ENCODE data around the gene LRRC27. TPM values are rescaled to one million over a fixed set of nuclear protein-coding genes. Genes with fewer than 3 reads are reported as not detected.

Gene LRRC27
- total and polyA plus RNA-seq, 12 donors, result 6.5 to 17.6 (median 9.9) TPM

DNA sequence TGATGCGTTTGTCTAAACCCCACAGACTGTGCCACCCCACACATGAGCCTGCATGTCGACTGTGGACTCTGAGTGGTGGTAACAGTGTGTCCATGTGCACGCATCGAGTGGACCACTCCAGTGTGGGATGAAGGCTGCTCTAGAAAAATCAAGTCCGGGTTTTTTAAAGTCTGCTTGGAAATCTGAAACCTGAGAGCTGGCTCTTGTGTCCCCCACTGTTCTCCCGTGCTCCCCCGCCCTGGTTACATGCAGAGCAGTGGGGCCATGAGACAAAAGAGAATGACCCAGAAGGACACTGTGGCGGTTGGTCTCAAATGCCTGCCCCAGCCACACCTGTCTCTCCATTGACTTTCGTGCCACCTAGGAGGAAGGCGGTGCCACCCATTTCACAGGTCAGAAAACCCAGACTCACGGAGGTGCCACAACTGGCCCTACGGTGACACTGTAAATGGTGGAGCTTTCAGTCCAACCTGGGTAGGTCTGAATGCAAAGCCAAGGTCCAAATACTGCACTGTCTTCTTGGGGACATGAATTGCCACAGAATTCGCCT lies 37.7 kb downstream of the LRRC27 start:
- no peak for DNase-seq
- 90 to 93% (median 92%) methylated on average over 8 to 13 of the region's 13 CpGs for WGBS, 4 donors
- intact Hi-C loops (cut with DNase I), result no loop called here

GRCh38 chr10:132370426-132371340 lies 38.7 kb downstream of the LRRC27 start:
- no peak for DNase-seq
- intact Hi-C loops (cut with DNase I), result no loop called here
- TF ChIP-seq POLR2A (IDR thresholded peaks at IDR 0.05), result no peak
- TF ChIP-seq, protein P1, sequence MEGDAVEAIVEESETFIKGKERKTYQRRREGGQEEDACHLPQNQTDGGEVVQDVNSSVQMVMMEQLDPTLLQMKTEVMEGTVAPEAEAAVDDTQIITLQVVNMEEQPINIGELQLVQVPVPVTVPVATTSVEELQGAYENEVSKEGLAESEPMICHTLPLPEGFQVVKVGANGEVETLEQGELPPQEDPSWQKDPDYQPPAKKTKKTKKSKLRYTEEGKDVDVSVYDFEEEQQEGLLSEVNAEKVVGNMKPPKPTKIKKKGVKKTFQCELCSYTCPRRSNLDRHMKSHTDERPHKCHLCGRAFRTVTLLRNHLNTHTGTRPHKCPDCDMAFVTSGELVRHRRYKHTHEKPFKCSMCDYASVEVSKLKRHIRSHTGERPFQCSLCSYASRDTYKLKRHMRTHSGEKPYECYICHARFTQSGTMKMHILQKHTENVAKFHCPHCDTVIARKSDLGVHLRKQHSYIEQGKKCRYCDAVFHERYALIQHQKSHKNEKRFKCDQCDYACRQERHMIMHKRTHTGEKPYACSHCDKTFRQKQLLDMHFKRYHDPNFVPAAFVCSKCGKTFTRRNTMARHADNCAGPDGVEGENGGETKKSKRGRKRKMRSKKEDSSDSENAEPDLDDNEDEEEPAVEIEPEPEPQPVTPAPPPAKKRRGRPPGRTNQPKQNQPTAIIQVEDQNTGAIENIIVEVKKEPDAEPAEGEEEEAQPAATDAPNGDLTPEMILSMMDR (IDR thresholded peaks at IDR 0.05), result no peak
- no peaks in the 10 kb centered on the region for H3K9me3 ChIP-seq (replicated peaks in 1 of 3)
- no peaks in the 10 kb centered on the region for H3K4me1 ChIP-seq (replicated peaks in 1 of 2)
- H3K4me3 ChIP-seq, result no peak overlapping the region
- no peaks in the 10 kb centered on the region for H3K27me3 ChIP-seq
- WGBS, 4 donors, result 93 to 97% (median 95%) methylated on average over 30 to 31 of the region's 31 CpGs
- no peak overlapping the region for H3K27ac ChIP-seq
- H3K36me3 ChIP-seq (replicated peaks in 1 of 2), result no peaks in the 10 kb centered on the region

More for the DNA sequence above, 37.7 kb downstream of the LRRC27 start:
- Histone ChIP-seq H3K36me3 (replicated peaks in 1 of 2) (no peaks in the 10 kb centered on the region), H3K4me3 (no peak overlapping the region), H3K27me3 (no peaks in the 10 kb centered on the region), H3K4me1 (replicated peaks in 1 of 2) (no peaks in the 10 kb centered on the region), H3K27ac (no peak overlapping the region), H3K9me3 (replicated peaks in 1 of 3) (no peaks in the 10 kb centered on the region)
- no peak for TF ChIP-seq POLR2A (IDR thresholded peaks at IDR 0.05)
- TF ChIP-seq, protein P1 (IDR thresholded peaks at IDR 0.05), result no peak

DNA sequence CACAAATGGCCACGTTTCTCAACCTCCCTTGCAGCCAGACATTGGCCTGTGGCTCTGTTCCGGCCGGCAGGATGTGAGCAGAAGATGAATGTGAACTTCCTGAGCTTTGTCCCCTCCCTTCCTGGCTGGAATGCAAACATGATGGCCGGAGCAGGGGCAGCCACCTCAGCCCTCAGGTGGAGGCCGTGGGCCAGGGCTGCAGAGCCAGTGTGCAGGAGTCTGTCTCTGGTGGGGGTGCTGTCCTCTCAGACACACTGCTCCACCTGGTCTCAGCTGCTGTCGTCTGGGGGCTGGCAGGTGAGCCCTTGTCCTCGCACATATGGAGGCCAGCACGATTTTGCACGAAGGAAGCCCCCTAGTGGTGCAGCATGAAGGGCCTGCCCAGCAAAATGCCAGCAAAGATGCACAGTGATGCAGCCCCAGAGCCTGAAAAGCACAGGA lies 39.7 kb downstream of the LRRC27 start:
- Histone ChIP-seq H3K27me3 (no peaks in the 10 kb centered on the region), H3K9me3 (replicated peaks in 1 of 3) (no peaks in the 10 kb centered on the region), H3K27ac (no peak overlapping the region), H3K4me3 (no peak overlapping the region), H3K36me3 (replicated peaks in 1 of 2) (no peaks in the 10 kb centered on the region), H3K4me1 (replicated peaks in 1 of 2) (no peaks in the 10 kb centered on the region)
- intact Hi-C loops (cut with DNase I), result no loop called here
- no peak for TF ChIP-seq POLR2A (IDR thresholded peaks at IDR 0.05)
- TF ChIP-seq, protein P1 (IDR thresholded peaks at IDR 0.05), result no peak
- WGBS, 4 donors, result 62 to 80% (median 73%) methylated on average over 9 of the region's 9 CpGs
- peak in 1 of 7 donors; percentile 2 for DNase-seq

- H3K4me3 ChIP-seq, result no peak overlapping the region
- intact Hi-C loops (cut with DNase I), result no loop called here
- H3K9me3 ChIP-seq (replicated peaks in 1 of 3), result no peaks in the 10 kb centered on the region
- H3K4me1 ChIP-seq (replicated peaks in 1 of 2), result no peaks in the 10 kb centered on the region
- no peak for TF ChIP-seq POLR2A (IDR thresholded peaks at IDR 0.05)
- TF ChIP-seq, protein P1 (IDR thresholded peaks at IDR 0.05), result no peak
- peak in 1 of 7 donors; percentile 3 for DNase-seq
- WGBS, 4 donors, result 85 to 93% (median 91%) methylated on average over 14 to 16 of the region's 16 CpGs
- H3K27me3 ChIP-seq, result no peaks in the 10 kb centered on the region
- no peak overlapping the region for H3K27ac ChIP-seq
- H3K36me3 ChIP-seq (replicated peaks in 1 of 2), result no peaks in the 10 kb centered on the region
Observed at GRCh38 chr10:132372516-132373095, 40.6 kb downstream of the LRRC27 start.

Data from adrenal gland (tissue), 12 donors.